ENCODE results near the gene FHDC1. TPM values are rescaled to one million over a fixed set of nuclear protein-coding genes. Genes with fewer than 3 reads are reported as not detected.

The FHDC1 gene
- total RNA-seq, 4 donors from 2014 or later = 0.29 to 0.52 (median 0.45) TPM

- Histone ChIP-seq H3K9me3 (no peaks in the 10 kb centered on the region), H3K36me3 (no peaks in the 10 kb centered on the region), H3K4me1 (no peaks in the 10 kb centered on the region), H3K27ac (no peak overlapping the region), H3K4me3 (no peak overlapping the region), H3K27me3 (peaks cover 0 to 4% (median 0%) of the 10 kb centered on the region in 3 donors)
- intact Hi-C loops (cut with DNase I; ENCODE audit: low total_unique reads) (no loop called here), in situ Hi-C loops (cut with MboI; ENCODE audit: low sequenced_read_pairs in 4 of 4) (no loop called here)
- no peak for DNase-seq
- no peak for ATAC-seq
- no peak for TF ChIP-seq CTCF (IDR thresholded peaks at IDR 0.05 in 4 of 5, conservative IDR thresholded peaks at IDR 0.05 in 1 of 5)
- TF ChIP-seq POLR2A (IDR thresholded peaks at IDR 0.05) = no peak
Observed at GRCh38 chr4:153021276-153021675, 85.2 kb downstream of the FHDC1 start.

GRCh38 chr4:153022241-153022715 is 86.2 kb downstream of the FHDC1 start:
- TF ChIP-seq CTCF (IDR thresholded peaks at IDR 0.05 in 4 of 5, conservative IDR thresholded peaks at IDR 0.05 in 1 of 5) (no peak), POLR2A (IDR thresholded peaks at IDR 0.05) (no peak)
- Histone ChIP-seq H3K4me3 (no peak overlapping the region), H3K36me3 (no peaks in the 10 kb centered on the region), H3K9me3 (no peaks in the 10 kb centered on the region), H3K27ac (no peak overlapping the region), H3K27me3 (peaks cover 0 to 4% (median 0%) of the 10 kb centered on the region in 3 donors), H3K4me1 (no peaks in the 10 kb centered on the region)
- ATAC-seq (no peak), DNase-seq (no peak)
- in situ Hi-C loops (cut with MboI; ENCODE audit: low sequenced_read_pairs in 4 of 4) = no loop called here
- intact Hi-C loops (cut with DNase I; ENCODE audit: low total_unique reads) = no loop called here

GRCh38 chr4:153023139-153023538 is 87.0 kb downstream of the FHDC1 start:
- in situ Hi-C loops (cut with MboI; ENCODE audit: low sequenced_read_pairs in 4 of 4) (no loop called here), intact Hi-C loops (cut with DNase I; ENCODE audit: low total_unique reads) (no loop called here)
- no peak for TF ChIP-seq CTCF (IDR thresholded peaks at IDR 0.05 in 4 of 5, conservative IDR thresholded peaks at IDR 0.05 in 1 of 5)
- no peak for TF ChIP-seq POLR2A (IDR thresholded peaks at IDR 0.05)
- no peaks in the 10 kb centered on the region for H3K36me3 ChIP-seq
- H3K4me1 ChIP-seq = no peaks in the 10 kb centered on the region
- H3K9me3 ChIP-seq = no peaks in the 10 kb centered on the region
- ATAC-seq = no peak
- peaks cover 0 to 4% (median 0%) of the 10 kb centered on the region in 3 donors for H3K27me3 ChIP-seq
- H3K4me3 ChIP-seq = no peak overlapping the region
- no peak overlapping the region for H3K27ac ChIP-seq
- no peak for DNase-seq

GRCh38 chr4:153023692-153024394 is 87.7 kb downstream of the FHDC1 start:
- no peaks in the 10 kb centered on the region for H3K9me3 ChIP-seq
- H3K4me3 ChIP-seq = no peak overlapping the region
- in situ Hi-C loops (cut with MboI; ENCODE audit: low sequenced_read_pairs in 4 of 4) = no loop called here
- DNase-seq (no peak), ATAC-seq (no peak)
- no peak overlapping the region for H3K27ac ChIP-seq
- intact Hi-C loops (cut with DNase I; ENCODE audit: low total_unique reads) = no loop called here
- H3K4me1 ChIP-seq = no peaks in the 10 kb centered on the region
- H3K27me3 ChIP-seq = peaks cover 0 to 4% (median 0%) of the 10 kb centered on the region in 3 donors
- TF ChIP-seq CTCF (IDR thresholded peaks at IDR 0.05 in 4 of 5, conservative IDR thresholded peaks at IDR 0.05 in 1 of 5) (no peak), POLR2A (IDR thresholded peaks at IDR 0.05) (no peak)
- no peaks in the 10 kb centered on the region for H3K36me3 ChIP-seq

Data from gastrocnemius medialis (tissue), 4 donors.